RWPE2 (cell line): ENCODE results near the gene SLC39A7.
A peak's percentile ranks its signal among the peaks of the same experiment; 100 is the strongest.

Experiments
- ATAC-seq: fragments of 200-7000 bp; cut with Tn5 transposase; 3 replicates; pipeline ENCODE4 v1.9.1; 2021; ENCODE audit warnings: low read depth
- DNase-seq: peaks from one replicate; pipeline ENCODE4 v3.0.0-alpha.2; 2020; ENCODE audit warnings: low spot score
- H3K27ac ChIP-seq: fragments of 450-650 bp; 2 replicates; pipeline ENCODE4 v1.5.1; 2017; ENCODE audit warnings: mild to moderate bottlenecking; ENCODE audit not compliant: poor library complexity, severe bottlenecking
- H3K27me3 ChIP-seq: fragments of 250-450 bp; sonication (Bioruptor Pico); 2 replicates; pipeline ENCODE4 v1.5.1; 2021; ENCODE audit warnings: mild to moderate bottlenecking, moderate library complexity; ENCODE audit not compliant: insufficient read depth, poor library complexity, severe bottlenecking
- H3K36me3 ChIP-seq: fragments of 250-450 bp; sonication (Bioruptor Pico); 2 replicates; pipeline ENCODE4 v1.5.1; 2020; ENCODE audit warnings: low read depth, mild to moderate bottlenecking, moderate library complexity
- H3K4me1 ChIP-seq: fragments of 250-450 bp; sonication (Bioruptor Pico); 2 replicates; pipeline ENCODE4 v1.5.1; 2021; ENCODE audit warnings: mild to moderate bottlenecking, moderate library complexity; ENCODE audit not compliant: insufficient read depth, poor library complexity, severe bottlenecking
- H3K4me3 ChIP-seq: fragments of 250-450 bp; sonication (Bioruptor Pico); 2 replicates; pipeline ENCODE4 v1.5.1; 2021; ENCODE audit warnings: mild to moderate bottlenecking, moderate library complexity; ENCODE audit not compliant: severe bottlenecking
- H3K9me3 ChIP-seq: fragments of 250-450 bp; sonication (Bioruptor Pico); 2 replicates; pipeline ENCODE4 v1.5.1; 2021; ENCODE audit warnings: mild to moderate bottlenecking, moderate library complexity; ENCODE audit not compliant: severe bottlenecking
- TF ChIP-seq, protein P1 (sequence below): fragments of 450-650 bp; IDR thresholded peaks from one replicate; pipeline ENCODE4 v1.5.1; 2017; ENCODE audit warnings: mild to moderate bottlenecking, moderate library complexity; ENCODE audit not compliant: poor library complexity, severe bottlenecking

SLC39A7 gene

DNA sequence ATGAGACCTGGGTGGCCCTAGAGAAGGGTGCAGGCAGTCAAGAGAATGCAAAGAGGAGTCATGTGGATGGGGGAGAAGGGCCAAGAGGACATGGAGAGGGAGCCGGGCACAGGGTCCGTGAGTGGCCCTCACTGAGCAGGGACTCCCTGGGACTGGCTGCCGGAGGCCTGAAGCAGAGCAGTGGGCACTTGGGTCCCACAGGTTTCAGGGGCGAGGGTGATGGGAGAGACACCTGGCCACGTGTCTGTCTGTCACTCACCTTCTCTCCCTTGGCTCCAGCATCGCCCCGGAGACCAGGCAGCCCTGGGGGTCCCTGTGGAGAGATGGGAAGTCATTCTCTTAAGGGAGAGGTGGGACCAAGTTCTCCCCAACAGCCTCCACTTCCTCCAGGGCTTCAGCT lies 33.9 kb upstream of the SLC39A7 start:
- DNase-seq (no peak), ATAC-seq (no peak)
- TF ChIP-seq, protein P1, sequence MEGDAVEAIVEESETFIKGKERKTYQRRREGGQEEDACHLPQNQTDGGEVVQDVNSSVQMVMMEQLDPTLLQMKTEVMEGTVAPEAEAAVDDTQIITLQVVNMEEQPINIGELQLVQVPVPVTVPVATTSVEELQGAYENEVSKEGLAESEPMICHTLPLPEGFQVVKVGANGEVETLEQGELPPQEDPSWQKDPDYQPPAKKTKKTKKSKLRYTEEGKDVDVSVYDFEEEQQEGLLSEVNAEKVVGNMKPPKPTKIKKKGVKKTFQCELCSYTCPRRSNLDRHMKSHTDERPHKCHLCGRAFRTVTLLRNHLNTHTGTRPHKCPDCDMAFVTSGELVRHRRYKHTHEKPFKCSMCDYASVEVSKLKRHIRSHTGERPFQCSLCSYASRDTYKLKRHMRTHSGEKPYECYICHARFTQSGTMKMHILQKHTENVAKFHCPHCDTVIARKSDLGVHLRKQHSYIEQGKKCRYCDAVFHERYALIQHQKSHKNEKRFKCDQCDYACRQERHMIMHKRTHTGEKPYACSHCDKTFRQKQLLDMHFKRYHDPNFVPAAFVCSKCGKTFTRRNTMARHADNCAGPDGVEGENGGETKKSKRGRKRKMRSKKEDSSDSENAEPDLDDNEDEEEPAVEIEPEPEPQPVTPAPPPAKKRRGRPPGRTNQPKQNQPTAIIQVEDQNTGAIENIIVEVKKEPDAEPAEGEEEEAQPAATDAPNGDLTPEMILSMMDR: no peak
- no peaks in the 10 kb centered on the region for H3K36me3 ChIP-seq
- no peak overlapping the region for H3K27ac ChIP-seq
- no peaks in the 10 kb centered on the region for H3K27me3 ChIP-seq
- H3K4me1 ChIP-seq: no peaks in the 10 kb centered on the region
- no peak overlapping the region for H3K4me3 ChIP-seq
- no peaks in the 10 kb centered on the region for H3K9me3 ChIP-seq

DNA sequence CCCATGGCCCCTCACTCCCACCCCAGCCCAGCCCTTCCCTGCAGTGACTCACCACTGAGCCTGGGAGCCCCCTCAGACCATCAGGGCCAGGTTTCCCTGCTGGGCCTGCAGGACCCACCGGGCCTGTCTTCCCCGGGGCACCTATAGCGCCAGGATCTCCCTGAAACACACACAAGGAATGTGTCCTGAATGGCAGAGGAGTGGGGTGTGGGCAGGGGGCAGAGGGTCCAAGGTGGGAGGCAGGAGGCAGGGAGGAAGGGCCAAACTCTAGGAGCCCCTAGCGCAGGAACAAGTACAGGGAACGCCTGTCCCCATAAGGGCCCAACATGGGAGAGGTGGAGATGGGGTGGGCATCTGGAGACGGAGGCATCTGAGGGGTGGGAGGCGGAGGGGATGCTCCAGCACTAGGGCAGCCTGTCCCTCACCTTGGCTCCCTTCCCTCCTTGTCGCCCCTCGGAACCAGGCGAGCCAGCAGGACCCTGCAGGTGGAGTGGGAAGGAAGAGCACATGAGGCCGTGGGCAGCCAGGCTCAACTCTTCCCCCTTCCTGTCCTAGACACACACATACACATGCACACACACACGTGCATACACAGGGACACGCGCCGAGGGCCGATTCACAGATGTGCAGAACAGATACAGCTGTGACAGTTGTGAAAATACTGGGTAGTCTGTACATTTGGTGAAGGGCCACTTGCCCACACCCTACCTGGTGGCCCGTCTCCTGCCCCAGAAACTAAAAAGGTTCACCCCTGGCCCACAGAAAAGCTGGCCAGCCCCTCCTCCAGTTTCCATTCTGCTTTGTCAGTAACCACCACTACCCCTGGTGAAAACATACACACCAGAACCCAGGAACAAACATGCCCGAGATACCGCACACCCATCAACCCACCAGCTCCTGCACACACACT lies 33.0 kb upstream of the SLC39A7 start:
- TF ChIP-seq, protein P1: no peak
- ATAC-seq (no peak), DNase-seq (peak; percentile 42)
- H3K9me3 ChIP-seq: no peaks in the 10 kb centered on the region
- no peaks in the 10 kb centered on the region for H3K4me1 ChIP-seq
- H3K4me3 ChIP-seq: no peak overlapping the region
- H3K27me3 ChIP-seq: no peaks in the 10 kb centered on the region
- no peak overlapping the region for H3K27ac ChIP-seq
- H3K36me3 ChIP-seq: no peaks in the 10 kb centered on the region

DNA sequence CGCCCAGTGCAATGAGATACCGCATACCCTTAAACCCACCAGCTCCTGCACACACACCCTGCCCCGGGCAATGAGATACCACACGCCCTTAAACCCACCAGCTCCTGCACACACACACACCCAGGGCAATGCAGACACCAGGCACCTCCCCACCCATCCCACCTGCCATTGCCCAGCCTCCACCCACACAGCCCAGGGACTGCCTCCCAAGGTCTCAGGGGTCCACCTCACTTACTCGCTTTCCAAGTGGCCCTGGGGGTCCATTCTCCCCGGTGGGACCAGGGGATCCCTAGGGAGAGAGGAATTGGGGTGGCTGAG lies 32.4 kb upstream of the SLC39A7 start:
- no peaks in the 10 kb centered on the region for H3K4me1 ChIP-seq
- no peaks in the 10 kb centered on the region for H3K36me3 ChIP-seq
- no peak overlapping the region for H3K4me3 ChIP-seq
- H3K27me3 ChIP-seq: no peaks in the 10 kb centered on the region
- H3K9me3 ChIP-seq: no peaks in the 10 kb centered on the region
- TF ChIP-seq, protein P1: no peak
- DNase-seq: peak; percentile 43
- no peak overlapping the region for H3K27ac ChIP-seq
- ATAC-seq: no peak

DNA sequence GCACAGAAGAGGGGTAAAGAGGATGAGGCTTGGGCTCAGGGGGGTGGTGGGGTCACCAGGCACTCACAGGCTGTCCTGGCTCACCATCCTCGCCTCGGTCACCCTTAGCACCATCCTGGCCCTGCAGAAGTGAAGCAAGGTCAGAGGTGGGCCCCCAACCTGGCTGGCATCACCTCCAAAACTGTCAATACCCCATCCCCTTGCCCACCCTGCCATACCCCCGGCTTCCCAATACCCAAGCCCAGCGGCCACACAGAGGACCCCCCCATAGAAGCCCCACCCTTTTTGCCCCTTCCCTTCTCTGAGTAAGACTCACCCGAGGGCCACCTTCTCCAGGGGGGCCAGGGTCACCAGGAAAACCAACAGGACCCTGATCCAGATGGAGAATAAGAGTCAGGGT lies 32.0 kb upstream of the SLC39A7 start:
- H3K27ac ChIP-seq: no peak overlapping the region
- no peak overlapping the region for H3K4me3 ChIP-seq
- no peaks in the 10 kb centered on the region for H3K4me1 ChIP-seq
- ATAC-seq: no peak
- H3K36me3 ChIP-seq: no peaks in the 10 kb centered on the region
- no peaks in the 10 kb centered on the region for H3K9me3 ChIP-seq
- DNase-seq: peak; percentile 28
- H3K27me3 ChIP-seq: no peaks in the 10 kb centered on the region
- TF ChIP-seq, protein P1: no peak
